ENCODE data around the gene DVL2.

The DVL2 gene

GRCh38 chr17:7260651-7261378, 26.5 kb upstream of the DVL2 start (continued):
- TF ChIP-seq PBX3 (CRISPR knock-in tag; IDR thresholded peaks at IDR 0.05) (no peak), TCF7L2 (IDR thresholded peaks at IDR 0.05; ENCODE audit: borderline replicate concordance, low read depth, low read length) (no peak), SCRT1 (tag by site-specific recombination; IDR thresholded peaks at IDR 0.05; ENCODE audit: borderline replicate concordance) (no peak), ZSCAN18 (tag by site-specific recombination; IDR thresholded peaks at IDR 0.05) (no peak), CTCF (tag by site-specific recombination; IDR thresholded peaks at IDR 0.05) (no peak)
- TF ChIP-seq, protein P1, sequence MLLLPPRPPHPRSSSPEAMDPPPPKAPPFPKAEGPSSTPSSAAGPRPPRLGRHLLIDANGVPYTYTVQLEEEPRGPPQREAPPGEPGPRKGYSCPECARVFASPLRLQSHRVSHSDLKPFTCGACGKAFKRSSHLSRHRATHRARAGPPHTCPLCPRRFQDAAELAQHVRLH (tag by site-specific recombination; IDR thresholded peaks at IDR 0.05), result no peak

- Histone ChIP-seq H3K9me3 (ENCODE audit: control insufficient read depth, insufficient read depth, low read depth, low read length) (no peaks in the 10 kb centered on the region), H3K36me3 (ENCODE audit: control insufficient read depth in 2 of 2, insufficient read depth in 1 of 2, low read length in 2 of 2) (peaks cover 26 to 54% of the 10 kb centered on the region in 2 experiments; a peak in 2 of 3 replicates), H3K4me3 (ENCODE audit: low read depth, low read length) (no peak overlapping the region), H3K4me1 (ENCODE audit: control insufficient read depth, insufficient read depth, low read length) (peaks cover 18% of the 10 kb centered on the region), H3K27ac (ENCODE audit: extremely low read depth, low read depth, low read length) (peak overlapping the region; percentile 5; the same call in 1 of the 2 replicates)
- CTCF ChIA-PET, result interaction anchor here (1.4 kb wide), 1 partner anchor 20 kb away, joined by 4 read pairs; no protein-coding TSS in a partner anchor
- TF ChIP-seq ZBTB1 (tag by site-specific recombination; IDR thresholded peaks at IDR 0.05) (no peak), ZNF175 (tag by site-specific recombination; IDR thresholded peaks at IDR 0.05) (no peak), ZNF701 (tag by site-specific recombination; IDR thresholded peaks at IDR 0.05) (no peak), ZNF140 (tag by site-specific recombination; IDR thresholded peaks at IDR 0.05) (no peak), ZBTB20 (tag by site-specific recombination; IDR thresholded peaks at IDR 0.05) (no peak), ZNF157 (tag by site-specific recombination; IDR thresholded peaks at IDR 0.05) (no peak), ZNF223 (tag by site-specific recombination; IDR thresholded peaks at IDR 0.05) (no peak), ZNF747 (tag by site-specific recombination; IDR thresholded peaks at IDR 0.05) (no peak), YY1 (tag by site-specific recombination; IDR thresholded peaks at IDR 0.05) (no peak), KLF17 (tag by site-specific recombination; IDR thresholded peaks at IDR 0.05) (no peak), ZNF214 (tag by site-specific recombination; IDR thresholded peaks at IDR 0.05; ENCODE audit: borderline replicate concordance) (no peak)
- TF ChIP-seq, protein P2, sequence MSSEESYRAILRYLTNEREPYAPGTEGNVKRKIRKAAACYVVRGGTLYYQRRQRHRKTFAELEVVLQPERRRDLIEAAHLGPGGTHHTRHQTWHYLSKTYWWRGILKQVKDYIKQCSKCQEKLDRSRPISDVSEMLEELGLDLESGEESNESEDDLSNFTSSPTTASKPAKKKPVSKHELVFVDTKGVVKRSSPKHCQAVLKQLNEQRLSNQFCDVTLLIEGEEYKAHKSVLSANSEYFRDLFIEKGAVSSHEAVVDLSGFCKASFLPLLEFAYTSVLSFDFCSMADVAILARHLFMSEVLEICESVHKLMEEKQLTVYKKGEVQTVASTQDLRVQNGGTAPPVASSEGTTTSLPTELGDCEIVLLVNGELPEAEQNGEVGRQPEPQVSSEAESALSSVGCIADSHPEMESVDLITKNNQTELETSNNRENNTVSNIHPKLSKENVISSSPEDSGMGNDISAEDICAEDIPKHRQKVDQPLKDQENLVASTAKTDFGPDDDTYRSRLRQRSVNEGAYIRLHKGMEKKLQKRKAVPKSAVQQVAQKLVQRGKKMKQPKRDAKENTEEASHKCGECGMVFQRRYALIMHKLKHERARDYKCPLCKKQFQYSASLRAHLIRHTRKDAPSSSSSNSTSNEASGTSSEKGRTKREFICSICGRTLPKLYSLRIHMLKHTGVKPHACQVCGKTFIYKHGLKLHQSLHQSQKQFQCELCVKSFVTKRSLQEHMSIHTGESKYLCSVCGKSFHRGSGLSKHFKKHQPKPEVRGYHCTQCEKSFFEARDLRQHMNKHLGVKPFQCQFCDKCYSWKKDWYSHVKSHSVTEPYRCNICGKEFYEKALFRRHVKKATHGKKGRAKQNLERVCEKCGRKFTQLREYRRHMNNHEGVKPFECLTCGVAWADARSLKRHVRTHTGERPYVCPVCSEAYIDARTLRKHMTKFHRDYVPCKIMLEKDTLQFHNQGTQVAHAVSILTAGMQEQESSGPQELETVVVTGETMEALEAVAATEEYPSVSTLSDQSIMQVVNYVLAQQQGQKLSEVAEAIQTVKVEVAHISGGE (tag by site-specific recombination; conservative IDR thresholded peaks at IDR 0.05; ENCODE audit: low read depth), result no peak
- POLR2A ChIA-PET, result interaction anchor here (0.5 to 0.9 kb wide), 3 partner anchors 18 to 296 kb away, joined by 3 to 5 read pairs (median 3); partner anchors contain the start of gene GABARAP
These were observed 25.8 kb upstream of the DVL2 start for GRCh38 chr17:7260151-7260550.

Measured in HEK293 (cell line).